ENCODE results near the gene CHD8.
"Not testable (repeated sequence)": the region's sequence is repeated elsewhere in the genome, so short reads cannot be mapped to it uniquely, and the experiment has no call there.

Gene CHD8

GRCh38 chr14:21454843-21455544, 929 bp downstream of the CHD8 start:
- H3K27ac Mint-ChIP-seq = peak overlapping the region; percentile 99
- H3K36me3 Mint-ChIP-seq (ENCODE audit: low read depth) = peaks cover 65% of the 10 kb centered on the region
- H3K4me3 Mint-ChIP-seq = peak overlapping the region; percentile 90
- no peaks in the 10 kb centered on the region for H3K9me3 Mint-ChIP-seq
- H3K4me1 Mint-ChIP-seq (ENCODE audit: low read depth) = peaks cover 47% of the 10 kb centered on the region
- DNase-seq = no peak
- no peaks in the 10 kb centered on the region for H3K27me3 Mint-ChIP-seq

GRCh38 chr14:21449899-21450216, 6.1 kb downstream of the CHD8 start:
- H3K9me3 Mint-ChIP-seq = no peaks in the 10 kb centered on the region
- H3K27ac Mint-ChIP-seq = peak overlapping the region; percentile 98
- DNase-seq = no peak
- H3K36me3 Mint-ChIP-seq (ENCODE audit: low read depth) = peaks cover 68% of the 10 kb centered on the region
- peak overlapping the region; percentile 48 for H3K4me3 Mint-ChIP-seq
- H3K4me1 Mint-ChIP-seq (ENCODE audit: low read depth) = peaks cover 68% of the 10 kb centered on the region
- H3K27me3 Mint-ChIP-seq = no peaks in the 10 kb centered on the region

- not testable (repeated sequence) for H3K4me3 Mint-ChIP-seq
Observed at GRCh38 chr14:21442657-21443056, 13.3 kb downstream of the CHD8 start.

GRCh38 chr14:21440859-21441258, 15.1 kb downstream of the CHD8 start:
- DNase-seq = no peak
- no peaks in the 10 kb centered on the region for H3K9me3 Mint-ChIP-seq
- H3K4me1 Mint-ChIP-seq (ENCODE audit: low read depth) = peaks cover 49% of the 10 kb centered on the region
- H3K27me3 Mint-ChIP-seq = no peaks in the 10 kb centered on the region
- peaks cover 36% of the 10 kb centered on the region for H3K36me3 Mint-ChIP-seq (ENCODE audit: low read depth)
- peak overlapping the region; percentile 23 for H3K27ac Mint-ChIP-seq
- no peak overlapping the region for H3K4me3 Mint-ChIP-seq

More at GRCh38 chr14:21442657-21443056, 13.3 kb downstream of the CHD8 start:
- not testable (repeated sequence) for H3K27ac Mint-ChIP-seq, H3K9me3 Mint-ChIP-seq, H3K27me3 Mint-ChIP-seq, DNase-seq
- Mint-ChIP-seq H3K36me3 (ENCODE audit: low read depth) (peaks cover 41% of the 10 kb centered on the region), H3K4me1 (ENCODE audit: low read depth) (peaks cover 48% of the 10 kb centered on the region)

GRCh38 chr14:21437063-21437901, 18.6 kb downstream of the CHD8 start:
- Mint-ChIP-seq H3K4me1 (ENCODE audit: low read depth) (peaks cover 65% of the 10 kb centered on the region), H3K27ac (peak overlapping the region; percentile 88), H3K9me3 (no peaks in the 10 kb centered on the region), H3K36me3 (ENCODE audit: low read depth) (peaks cover 47% of the 10 kb centered on the region), H3K27me3 (no peaks in the 10 kb centered on the region), H3K4me3 (peak overlapping the region; percentile 89)
- peak; percentile 99 for DNase-seq

GRCh38 chr14:21436567-21437062, 19.3 kb downstream of the CHD8 start:
- DNase-seq = no peak
- H3K36me3 Mint-ChIP-seq (ENCODE audit: low read depth) = peaks cover 48% of the 10 kb centered on the region
- peak overlapping the region; percentile 89 for H3K4me3 Mint-ChIP-seq
- no peaks in the 10 kb centered on the region for H3K27me3 Mint-ChIP-seq
- no peaks in the 10 kb centered on the region for H3K9me3 Mint-ChIP-seq
- H3K4me1 Mint-ChIP-seq (ENCODE audit: low read depth) = peaks cover 64% of the 10 kb centered on the region
- peak overlapping the region; percentile 88 for H3K27ac Mint-ChIP-seq

- H3K27ac Mint-ChIP-seq = peak overlapping the region; percentile 56
Observed at GRCh38 chr14:21431126-21431525, 24.8 kb downstream of the CHD8 start.

GRCh38 chr14:21428930-21429329, 27.0 kb downstream of the CHD8 start:
- no peaks in the 10 kb centered on the region for H3K9me3 Mint-ChIP-seq
- H3K4me3 Mint-ChIP-seq = no peak overlapping the region
- peaks cover 89% of the 10 kb centered on the region for H3K36me3 Mint-ChIP-seq (ENCODE audit: low read depth)
- H3K4me1 Mint-ChIP-seq (ENCODE audit: low read depth) = peaks cover 17% of the 10 kb centered on the region
- no peaks in the 10 kb centered on the region for H3K27me3 Mint-ChIP-seq
- H3K27ac Mint-ChIP-seq = no peak overlapping the region
- DNase-seq = no peak

More at GRCh38 chr14:21431126-21431525, 24.8 kb downstream of the CHD8 start:
- Mint-ChIP-seq H3K36me3 (ENCODE audit: low read depth) (peaks cover 83% of the 10 kb centered on the region), H3K9me3 (no peaks in the 10 kb centered on the region), H3K4me3 (no peak overlapping the region), H3K27me3 (no peaks in the 10 kb centered on the region), H3K4me1 (ENCODE audit: low read depth) (peaks cover 38% of the 10 kb centered on the region)
- no peak for DNase-seq

- DNase-seq = no peak
- Mint-ChIP-seq H3K27ac (no peak overlapping the region), H3K27me3 (no peaks in the 10 kb centered on the region), H3K4me3 (no peak overlapping the region), H3K9me3 (no peaks in the 10 kb centered on the region), H3K36me3 (ENCODE audit: low read depth) (peaks cover 94% of the 10 kb centered on the region), H3K4me1 (ENCODE audit: low read depth) (peaks cover 4% of the 10 kb centered on the region)
Observed at GRCh38 chr14:21426692-21427091, 29.2 kb downstream of the CHD8 start.

GRCh38 chr14:21419528-21419927, 36.4 kb downstream of the CHD8 start:
- peaks cover 11% of the 10 kb centered on the region for H3K4me1 Mint-ChIP-seq (ENCODE audit: low read depth)
- no peaks in the 10 kb centered on the region for H3K27me3 Mint-ChIP-seq
- no peaks in the 10 kb centered on the region for H3K9me3 Mint-ChIP-seq
- peak overlapping the region; percentile 33 for H3K27ac Mint-ChIP-seq
- peaks cover 91% of the 10 kb centered on the region for H3K36me3 Mint-ChIP-seq (ENCODE audit: low read depth)
- no peak overlapping the region for H3K4me3 Mint-ChIP-seq
- no peak for DNase-seq

- Mint-ChIP-seq H3K36me3 (ENCODE audit: low read depth) (peaks cover 95% of the 10 kb centered on the region), H3K27me3 (no peaks in the 10 kb centered on the region), H3K9me3 (no peaks in the 10 kb centered on the region), H3K4me1 (ENCODE audit: low read depth) (peaks cover 28% of the 10 kb centered on the region), H3K27ac (peak overlapping the region; percentile 94), H3K4me3 (no peak overlapping the region)
- no peak for DNase-seq
Observed at GRCh38 chr14:21415329-21415728, 40.6 kb downstream of the CHD8 start.

- no peak overlapping the region for H3K4me3 Mint-ChIP-seq
- H3K36me3 Mint-ChIP-seq (ENCODE audit: low read depth) = peaks cover 95% of the 10 kb centered on the region
- H3K4me1 Mint-ChIP-seq (ENCODE audit: low read depth) = peaks cover 31% of the 10 kb centered on the region
Observed at GRCh38 chr14:21414137-21414631, 41.7 kb downstream of the CHD8 start.

GRCh38 chr14:21408147-21408546, 47.8 kb downstream of the CHD8 start:
- DNase-seq = no peak
- H3K36me3 Mint-ChIP-seq (ENCODE audit: low read depth) = peaks cover 96% of the 10 kb centered on the region
- peaks cover 9% of the 10 kb centered on the region for H3K4me1 Mint-ChIP-seq (ENCODE audit: low read depth)
- H3K27me3 Mint-ChIP-seq = no peaks in the 10 kb centered on the region
- H3K4me3 Mint-ChIP-seq = no peak overlapping the region
- H3K9me3 Mint-ChIP-seq = no peaks in the 10 kb centered on the region
- H3K27ac Mint-ChIP-seq = no peak overlapping the region

More at GRCh38 chr14:21414137-21414631, 41.7 kb downstream of the CHD8 start:
- no peak for DNase-seq
- H3K27me3 Mint-ChIP-seq = no peaks in the 10 kb centered on the region
- H3K9me3 Mint-ChIP-seq = no peaks in the 10 kb centered on the region
- peak overlapping the region; percentile 94 for H3K27ac Mint-ChIP-seq

- Mint-ChIP-seq H3K36me3 (ENCODE audit: low read depth) (peaks cover 97% of the 10 kb centered on the region), H3K4me1 (ENCODE audit: low read depth) (peaks cover 7% of the 10 kb centered on the region), H3K4me3 (no peak overlapping the region), H3K27me3 (no peaks in the 10 kb centered on the region), H3K27ac (peak overlapping the region; percentile 48), H3K9me3 (no peaks in the 10 kb centered on the region)
- no peak for DNase-seq
Observed at GRCh38 chr14:21406213-21406612, 49.7 kb downstream of the CHD8 start.

- H3K36me3 Mint-ChIP-seq (ENCODE audit: low read depth) = peaks cover 97% of the 10 kb centered on the region
- H3K27ac Mint-ChIP-seq = peak overlapping the region; percentile 3
- no peak overlapping the region for H3K4me3 Mint-ChIP-seq
- H3K27me3 Mint-ChIP-seq = no peaks in the 10 kb centered on the region
- H3K4me1 Mint-ChIP-seq (ENCODE audit: low read depth) = peaks cover 1% of the 10 kb centered on the region
- no peak for DNase-seq
- no peaks in the 10 kb centered on the region for H3K9me3 Mint-ChIP-seq
Observed at GRCh38 chr14:21405097-21405496, 50.8 kb downstream of the CHD8 start.

All from activated T-cell treated with anti-CD3 and anti-CD28 coated beads, Interleukin-2, amount 50 U/mL, for 24 hours (primary cell).